Measurements from ENCODE around the gene SEPTIN5. TPM values are rescaled to one million over a fixed set of nuclear protein-coding genes. Genes with fewer than 3 reads are reported as not detected.

SEPTIN5 gene
- total RNA-seq, 1 experiment from 2014 or later, result 1.00 TPM

- H3K9me3 Mint-ChIP-seq (ENCODE audit: unreplicated experiment), result no peaks in the 10 kb centered on the region
- peaks cover 7% of the 10 kb centered on the region for H3K27me3 Mint-ChIP-seq (ENCODE audit: insufficient read depth, unreplicated experiment)
- no peak for TF ChIP-seq CTCF (IDR thresholded peaks at IDR 0.05; ENCODE audit: insufficient read depth in 1 of 2, low read depth in 1 of 2, low read length in 1 of 2, severe bottlenecking in 1 of 2, unreplicated experiment in 1 of 2)
- Histone ChIP-seq H3K9me3 (no peaks in the 10 kb centered on the region), H3K4me3 (ENCODE audit: low read depth, low read length) (no peak overlapping the region), H3K27me3 (replicated peaks; ENCODE audit: control insufficient read depth, insufficient read depth, low read length) (no peaks in the 10 kb centered on the region), H3K36me3 (ENCODE audit: control insufficient read depth, insufficient read depth, low read length) (no peaks in the 10 kb centered on the region), H3K4me1 (peaks cover 12% of the 10 kb centered on the region)
- no peak for DNase-seq
- intact Hi-C loops (cut with micrococcal nuclease; ENCODE audit: unreplicated experiment), result no loop called here
- CTCF ChIA-PET, result interaction anchor here (1.5 kb wide), 1 partner anchor 33 kb away, joined by 4 read pairs; no protein-coding TSS in a partner anchor
- no peaks in the 10 kb centered on the region for H3K36me3 Mint-ChIP-seq (ENCODE audit: insufficient read depth, unreplicated experiment)
- no peak overlapping the region for H3K27ac Mint-ChIP-seq (ENCODE audit: unreplicated experiment)
- no TSS peak for BruUV-seq (replicated peaks)
- H3K4me3 Mint-ChIP-seq (ENCODE audit: unreplicated experiment), result no peak overlapping the region
- peaks cover 12% of the 10 kb centered on the region for H3K4me1 Mint-ChIP-seq (ENCODE audit: low read depth, unreplicated experiment)
- POLR2A ChIA-PET, result no interaction called here
These were observed 49.4 kb downstream of the SEPTIN5 start for GRCh38 chr22:19763458-19764298.

- no peaks in the 10 kb centered on the region for H3K9me3 Mint-ChIP-seq (ENCODE audit: unreplicated experiment)
- Histone ChIP-seq H3K9me3 (no peaks in the 10 kb centered on the region), H3K27me3 (replicated peaks; ENCODE audit: control insufficient read depth, insufficient read depth, low read length) (no peaks in the 10 kb centered on the region), H3K4me1 (peaks cover 12% of the 10 kb centered on the region), H3K4me3 (ENCODE audit: low read depth, low read length) (no peak overlapping the region), H3K36me3 (ENCODE audit: control insufficient read depth, insufficient read depth, low read length) (no peaks in the 10 kb centered on the region)
- ChIA-PET POLR2A (no interaction called here), CTCF (no interaction called here)
- no peak for TF ChIP-seq CTCF (IDR thresholded peaks at IDR 0.05; ENCODE audit: insufficient read depth in 1 of 2, low read depth in 1 of 2, low read length in 1 of 2, severe bottlenecking in 1 of 2, unreplicated experiment in 1 of 2)
- no peak overlapping the region for H3K27ac Mint-ChIP-seq (ENCODE audit: unreplicated experiment)
- peaks cover 12% of the 10 kb centered on the region for H3K4me1 Mint-ChIP-seq (ENCODE audit: low read depth, unreplicated experiment)
- BruUV-seq (replicated peaks), result no TSS peak
- no peak for DNase-seq
- no peaks in the 10 kb centered on the region for H3K36me3 Mint-ChIP-seq (ENCODE audit: insufficient read depth, unreplicated experiment)
- peaks cover 7% of the 10 kb centered on the region for H3K27me3 Mint-ChIP-seq (ENCODE audit: insufficient read depth, unreplicated experiment)
- H3K4me3 Mint-ChIP-seq (ENCODE audit: unreplicated experiment), result no peak overlapping the region
- intact Hi-C loops (cut with micrococcal nuclease; ENCODE audit: unreplicated experiment), result no loop called here
These were observed 49.9 kb downstream of the SEPTIN5 start for GRCh38 chr22:19764299-19764593.

- no peak for DNase-seq
- Mint-ChIP-seq H3K4me1 (ENCODE audit: low read depth, unreplicated experiment) (peaks cover 7% of the 10 kb centered on the region), H3K27me3 (ENCODE audit: insufficient read depth, unreplicated experiment) (peaks cover 5% of the 10 kb centered on the region), H3K27ac (ENCODE audit: unreplicated experiment) (no peak overlapping the region), H3K36me3 (ENCODE audit: insufficient read depth, unreplicated experiment) (no peaks in the 10 kb centered on the region), H3K9me3 (ENCODE audit: unreplicated experiment) (no peaks in the 10 kb centered on the region), H3K4me3 (ENCODE audit: unreplicated experiment) (no peak overlapping the region)
- ChIA-PET POLR2A (no interaction called here), CTCF (interaction anchor here (1.8 kb wide), 1 partner anchor 34 kb away, joined by 5 read pairs; no protein-coding TSS in a partner anchor)
- no peaks in the 10 kb centered on the region for H3K36me3 ChIP-seq (ENCODE audit: control insufficient read depth, insufficient read depth, low read length)
- BruUV-seq (replicated peaks), result no TSS peak
- intact Hi-C loops (cut with micrococcal nuclease; ENCODE audit: unreplicated experiment), result no loop called here
- peaks cover 12% of the 10 kb centered on the region for H3K4me1 ChIP-seq
- no peaks in the 10 kb centered on the region for H3K9me3 ChIP-seq
- no peak for TF ChIP-seq CTCF (IDR thresholded peaks at IDR 0.05; ENCODE audit: insufficient read depth in 1 of 2, low read depth in 1 of 2, low read length in 1 of 2, severe bottlenecking in 1 of 2, unreplicated experiment in 1 of 2)
- H3K4me3 ChIP-seq (ENCODE audit: low read depth, low read length), result no peak overlapping the region
- H3K27me3 ChIP-seq (replicated peaks; ENCODE audit: control insufficient read depth, insufficient read depth, low read length), result no peaks in the 10 kb centered on the region
These were observed 50.6 kb downstream of the SEPTIN5 start for GRCh38 chr22:19764636-19765476.

Measured in Caco-2 (cell line).